Right renal cortex interstitium (tissue), 3 donors: ENCODE measurements around the gene VPS33A. TPM values are rescaled to one million over a fixed set of nuclear protein-coding genes. Genes with fewer than 3 reads are reported as not detected.
"Not testable (repeated sequence)": the region's sequence is repeated elsewhere in the genome, so short reads cannot be mapped to it uniquely, and the experiment has no call there.

Experiments used
- DNase-seq, 3 donors: peaks; one replicate each; pipeline ENCODE4 v3.0.0-alpha.2; 2013; ENCODE audit warnings: low read depth in 3 of 3, low spot score in 2 of 3
- polyA plus RNA-seq, 3 donors: library from polyadenylated mRNA; unstranded; fragments of 120-200 nt; gene quantifications; one replicate each; pipeline ENCODE4 v1.2.1, GENCODE V29; 2013; ENCODE audit not compliant: insufficient read length in 3 of 3

Gene VPS33A
- polyA plus RNA-seq, 3 donors, result 16.5 to 20.4 (median 18.0) TPM

DNA sequence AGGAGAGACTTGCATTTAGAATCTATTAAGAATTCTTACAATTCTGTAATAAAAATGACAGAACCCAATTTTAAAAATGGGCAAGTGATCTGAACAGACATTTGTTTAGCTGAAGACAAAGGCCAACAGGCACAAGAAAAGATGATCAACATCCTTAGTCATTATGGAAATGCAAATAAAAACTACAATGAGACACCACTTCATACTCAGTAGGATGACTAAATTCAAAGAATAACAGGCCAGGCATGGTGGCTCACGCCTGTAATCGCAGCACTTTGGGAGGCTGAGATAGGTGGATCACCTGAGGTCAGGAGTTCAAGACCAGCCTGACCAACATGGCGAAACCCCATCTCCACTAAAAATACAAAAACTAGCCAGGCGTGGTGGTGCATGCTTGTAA lies 7.8 kb downstream of the VPS33A start:
- DNase-seq, result not testable (repeated sequence)

GRCh38 chr12:122250536-122250935 lies 15.8 kb downstream of the VPS33A start:
- DNase-seq, result no peak

- no peak for DNase-seq
These were observed 16.2 kb downstream of the VPS33A start for GRCh38 chr12:122250047-122250446.

- no peak for DNase-seq
These were observed 20.7 kb downstream of the VPS33A start for GRCh38 chr12:122245553-122245952.

GRCh38 chr12:122244565-122245371 lies 21.5 kb downstream of the VPS33A start:
- no peak for DNase-seq

DNA sequence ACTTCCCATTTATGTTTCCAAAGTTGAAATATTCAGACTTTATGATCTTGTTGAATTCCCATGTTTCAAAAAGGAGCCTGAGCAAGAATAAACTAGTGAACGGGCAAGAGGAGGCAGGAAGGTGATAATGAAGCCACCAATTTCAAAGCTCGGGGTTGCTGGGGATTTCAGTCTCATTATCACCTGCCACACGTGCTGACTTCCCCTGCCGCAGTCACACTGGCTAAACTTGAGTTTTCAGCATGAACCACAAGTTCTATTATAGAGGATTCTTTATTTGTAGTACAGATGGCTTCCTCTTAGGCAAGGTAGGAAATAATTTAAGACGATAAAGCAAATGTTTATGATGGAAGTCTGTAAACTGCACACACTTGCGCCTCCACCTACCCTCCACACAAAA lies 22.3 kb downstream of the VPS33A start:
- no peak for DNase-seq

- DNase-seq, result no peak
These were observed 27.4 kb downstream of the VPS33A start for GRCh38 chr12:122238861-122239260.

DNA sequence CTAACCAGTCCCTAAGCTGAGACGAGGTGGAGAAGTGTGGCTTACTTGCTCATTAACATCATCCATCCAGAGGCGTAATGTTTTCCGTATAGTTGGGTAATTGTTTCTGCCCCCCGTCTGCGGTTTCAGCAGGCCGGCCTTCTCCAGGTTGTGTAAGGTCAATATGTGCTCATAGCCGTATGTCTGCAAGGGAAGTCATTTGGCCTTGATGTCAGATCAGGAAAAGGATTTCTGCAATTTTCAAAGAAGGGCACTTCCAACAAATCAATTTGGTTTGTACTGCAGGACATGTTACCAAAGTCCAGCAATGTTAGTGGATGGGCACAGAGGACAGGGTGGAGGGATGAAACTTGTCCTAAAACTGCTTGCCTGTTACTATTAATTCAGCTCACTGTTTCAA lies 30.6 kb downstream of the VPS33A start:
- no peak for DNase-seq

GRCh38 chr12:122232691-122233090 lies 33.6 kb downstream of the VPS33A start:
- no peak for DNase-seq

GRCh38 chr12:122230798-122231197 lies 35.5 kb downstream of the VPS33A start:
- DNase-seq, result no peak

DNA sequence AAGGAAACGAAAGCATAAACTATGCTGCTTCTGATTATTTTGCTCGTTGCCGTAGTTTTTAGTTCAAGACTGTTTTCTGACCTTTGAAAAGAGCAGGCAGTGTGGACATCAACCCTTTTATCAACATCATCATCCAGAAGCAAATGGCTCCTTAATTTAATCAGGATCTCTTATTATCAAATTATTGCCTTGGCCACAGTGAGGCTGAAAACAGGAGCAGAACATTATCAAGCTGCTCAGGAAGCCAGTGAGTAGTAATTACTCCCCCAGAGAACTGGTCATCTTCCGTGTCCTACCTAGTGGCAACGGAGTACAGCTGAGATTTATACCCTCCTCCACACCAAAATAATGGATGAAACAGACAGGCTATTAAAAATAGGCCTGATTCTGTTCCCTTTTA lies 38.2 kb downstream of the VPS33A start:
- DNase-seq, result no peak

DNA sequence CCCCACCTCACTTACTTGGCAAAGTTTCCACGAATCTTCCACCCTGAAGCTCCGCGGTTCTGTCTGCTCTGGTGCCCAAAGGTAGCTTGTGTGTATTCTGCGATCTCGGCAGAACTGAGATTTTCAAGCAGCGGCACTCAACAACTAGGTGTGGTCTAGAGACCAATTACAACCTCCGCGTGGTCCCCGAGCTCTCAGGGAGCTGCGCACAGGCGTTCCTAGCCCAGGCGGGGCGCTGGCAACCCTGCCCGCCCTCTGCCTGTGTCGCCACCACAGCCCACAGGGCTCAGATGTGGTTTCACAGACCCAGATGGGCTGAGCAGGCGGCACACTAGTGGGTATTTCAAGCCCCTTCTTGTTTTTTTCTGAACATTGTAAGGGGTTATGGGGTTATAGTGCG lies 39.0 kb downstream of the VPS33A start:
- no peak for DNase-seq

- no peak for DNase-seq
These were observed 39.7 kb downstream of the VPS33A start for GRCh38 chr12:122226366-122227125.

DNA sequence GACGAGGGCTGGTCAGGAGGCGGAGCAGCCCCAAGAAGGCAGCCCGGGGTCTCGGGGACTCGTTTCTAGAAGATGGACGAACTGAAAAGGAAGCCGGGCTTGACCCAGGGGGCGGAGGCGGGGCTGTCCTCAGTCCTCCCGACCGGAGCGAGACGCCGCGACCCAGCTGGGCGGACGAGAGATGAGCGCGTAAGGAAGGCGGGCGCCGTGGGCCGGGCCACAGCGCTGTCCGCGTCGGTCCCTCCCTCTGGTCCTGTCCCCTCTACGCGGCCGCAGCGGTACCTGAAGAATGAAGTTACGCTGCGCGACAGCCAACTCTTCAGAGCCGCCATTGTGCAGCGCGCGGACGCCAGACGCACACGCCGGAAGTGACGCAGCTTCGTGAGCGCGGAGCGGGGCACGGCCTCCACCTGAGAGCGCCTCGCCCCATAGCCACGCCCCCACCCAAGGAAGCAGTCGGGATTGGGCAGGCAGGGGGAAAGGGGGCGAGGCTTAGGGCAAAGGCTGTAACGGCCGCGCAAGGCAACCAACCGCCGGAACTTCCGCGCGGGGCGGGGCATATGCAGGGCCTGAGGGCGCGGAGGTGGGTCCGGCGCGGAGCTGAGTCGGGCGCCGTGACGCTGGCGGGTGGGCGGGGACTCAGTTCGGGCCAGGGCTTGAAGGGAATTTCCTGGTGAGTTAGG lies 40.5 kb downstream of the VPS33A start, which contains the start of gene DIABLO:
DIABLO (minus strand) TSS at position 370 of the 683 bp plus-strand sequence; CDS start at position 332, 38 bp downstream.
- DNase-seq, result peak; percentile 92 to 99 (median 98)

DNA sequence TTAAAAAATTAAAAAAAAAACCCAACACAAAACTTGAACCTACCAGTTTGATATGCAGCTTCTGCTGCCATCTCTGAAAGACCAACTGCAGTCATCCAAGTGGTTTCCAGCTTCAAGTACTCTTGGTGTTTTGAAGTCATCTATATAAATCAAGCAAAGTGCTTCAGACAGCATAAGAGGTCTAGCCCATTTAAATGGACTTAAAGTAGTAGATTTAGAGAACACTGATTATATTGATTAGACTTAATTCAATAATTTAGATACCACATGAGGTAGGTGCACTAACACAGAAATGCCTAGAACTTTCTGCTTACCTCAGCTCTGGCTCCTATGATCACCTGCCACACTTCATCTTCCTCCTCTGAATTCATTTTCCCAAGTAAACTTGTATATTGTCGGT lies 49.8 kb downstream of the VPS33A start:
- no peak for DNase-seq

GRCh38 chr12:122215771-122216170 lies 50.5 kb downstream of the VPS33A start:
- no peak for DNase-seq

DNA sequence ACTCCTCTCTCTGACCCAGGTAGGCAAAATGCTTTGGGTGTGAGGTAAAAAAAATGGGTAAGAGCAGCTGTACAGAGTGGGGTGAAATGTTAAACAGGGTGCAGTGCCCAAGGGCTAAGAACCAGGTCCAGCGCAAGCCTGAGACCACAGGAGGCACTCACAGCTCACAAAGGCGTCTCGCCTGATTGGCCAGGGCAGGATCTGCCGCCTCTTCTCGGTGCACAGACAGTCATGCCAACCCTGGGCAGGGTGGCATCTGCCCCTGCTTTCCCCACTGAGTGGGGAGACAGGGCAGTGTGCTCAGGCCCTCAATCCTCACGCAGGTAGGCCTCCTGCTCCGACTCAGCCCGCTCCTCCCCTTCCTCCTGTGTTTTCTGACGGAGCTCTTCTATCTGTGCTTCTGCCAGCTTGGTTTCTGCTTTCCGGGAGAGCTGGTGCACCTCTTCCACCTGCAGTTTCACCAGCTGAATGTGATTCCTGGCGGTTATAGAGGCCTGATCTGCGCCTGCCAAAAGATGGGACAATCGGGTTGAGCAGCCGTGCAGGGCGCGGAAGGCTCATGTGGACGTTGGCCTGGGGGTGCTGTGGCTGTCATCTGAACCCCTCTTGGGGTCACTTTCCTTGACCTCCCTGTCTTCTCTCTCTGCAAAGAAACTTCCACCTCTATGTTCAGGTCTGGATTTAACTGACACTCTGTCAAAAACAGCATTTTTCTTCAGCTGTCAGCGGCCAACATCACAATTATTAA lies 58.0 kb downstream of the VPS33A start:
- DNase-seq, result no peak

- no peak for DNase-seq
These were observed 58.9 kb downstream of the VPS33A start for GRCh38 chr12:122207391-122207790.

GRCh38 chr12:122206976-122207375 lies 59.3 kb downstream of the VPS33A start:
- no peak for DNase-seq

GRCh38 chr12:122206111-122206881 lies 60.0 kb downstream of the VPS33A start:
- DNase-seq, result no peak
